ENCODE measurements around the gene HNRNPAB. TPM values are rescaled to one million over a fixed set of nuclear protein-coding genes. Genes with fewer than 3 reads are reported as not detected.

Gene HNRNPAB
- total RNA-seq = 100 to 1,000 TPM in 3 of 4 donors, 10 to 100 TPM in 1; 74.1 to 210 (median 140) TPM
- polyA plus RNA-seq = 100 to 1,000 TPM in 2 of 3 donors, 10 to 100 TPM in 1; 97.5 to 243 (median 181) TPM
- long read RNA-seq, donor 1, transcript HNRNPAB-202 (8 exons, 1,796 nt) = major isoform, 30 of 47 reads
- long read RNA-seq, donor 1, partial matches to known transcripts = 11 of 47 reads
- long read RNA-seq, donor 1, other reads (novel, unspliced or antisense) = 0 of 47 reads
- long read RNA-seq, donor 2, transcript HNRNPAB-202 (8 exons, 1,796 nt) = major isoform, 21 of 35 reads
- long read RNA-seq, donor 2, partial matches to known transcripts = 3 of 35 reads
- long read RNA-seq, donor 2, other reads (novel, unspliced or antisense) = 4 of 35 reads

DNA sequence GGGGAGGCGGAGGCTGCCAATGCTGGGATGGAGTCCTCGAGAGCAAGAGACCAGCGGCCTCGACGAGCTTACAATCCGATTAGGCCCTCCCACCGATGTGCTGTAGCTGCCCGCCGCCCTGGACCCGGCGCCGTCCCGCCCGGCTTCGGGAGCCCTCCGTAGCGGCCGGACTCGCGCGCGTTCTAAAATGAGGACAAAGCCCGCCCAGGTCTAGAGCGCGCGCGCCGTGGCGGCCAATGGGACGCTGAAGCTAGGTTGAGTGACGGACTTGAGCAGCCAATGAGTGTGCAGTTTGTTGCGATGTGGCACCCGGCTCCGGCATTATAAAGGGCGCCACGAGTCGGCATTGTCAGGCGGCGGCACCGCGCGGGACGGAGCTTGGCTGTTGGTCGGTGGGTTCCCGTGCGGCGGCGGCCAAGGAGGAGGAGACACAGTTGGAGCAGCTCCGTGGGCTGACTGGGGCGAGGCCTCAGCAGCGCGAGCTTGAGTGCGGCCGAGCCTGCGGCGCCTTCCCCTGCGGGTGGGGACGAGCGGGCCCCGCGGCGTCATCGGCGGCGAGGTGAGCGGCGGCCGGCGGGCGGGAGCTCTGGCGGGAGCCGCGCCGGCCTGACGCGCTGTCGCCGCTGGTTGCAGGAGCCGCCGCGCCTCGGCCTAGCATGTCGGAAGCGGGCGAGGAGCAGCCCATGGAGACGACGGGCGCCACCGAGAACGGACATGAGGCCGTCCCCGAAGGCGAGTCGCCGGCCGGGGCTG is at the start of gene HNRNPAB:
HNRNPAB (plus strand) TSS at position 352 of the 753 bp plus-strand sequence; CDS start at position 657, 305 bp downstream.
- intact Hi-C loops (cut with DNase I) = no loop called here
- 0 to 1% (median 0%) methylated on average over 79 to 96 of the region's 96 CpGs for WGBS, 3 donors
- H3K36me3 ChIP-seq (ENCODE audit: insufficient read depth in 1 of 2, low read depth in 1 of 2) = peaks cover 7 to 37% of the 10 kb centered on the region in 2 donors
- DNase-seq (peak; percentile 95 to 98), ATAC-seq (peak; percentile 86 to 90 (median 87))
- peaks cover 19% of the 10 kb centered on the region for H3K4me1 ChIP-seq
- TF ChIP-seq, protein P1, sequence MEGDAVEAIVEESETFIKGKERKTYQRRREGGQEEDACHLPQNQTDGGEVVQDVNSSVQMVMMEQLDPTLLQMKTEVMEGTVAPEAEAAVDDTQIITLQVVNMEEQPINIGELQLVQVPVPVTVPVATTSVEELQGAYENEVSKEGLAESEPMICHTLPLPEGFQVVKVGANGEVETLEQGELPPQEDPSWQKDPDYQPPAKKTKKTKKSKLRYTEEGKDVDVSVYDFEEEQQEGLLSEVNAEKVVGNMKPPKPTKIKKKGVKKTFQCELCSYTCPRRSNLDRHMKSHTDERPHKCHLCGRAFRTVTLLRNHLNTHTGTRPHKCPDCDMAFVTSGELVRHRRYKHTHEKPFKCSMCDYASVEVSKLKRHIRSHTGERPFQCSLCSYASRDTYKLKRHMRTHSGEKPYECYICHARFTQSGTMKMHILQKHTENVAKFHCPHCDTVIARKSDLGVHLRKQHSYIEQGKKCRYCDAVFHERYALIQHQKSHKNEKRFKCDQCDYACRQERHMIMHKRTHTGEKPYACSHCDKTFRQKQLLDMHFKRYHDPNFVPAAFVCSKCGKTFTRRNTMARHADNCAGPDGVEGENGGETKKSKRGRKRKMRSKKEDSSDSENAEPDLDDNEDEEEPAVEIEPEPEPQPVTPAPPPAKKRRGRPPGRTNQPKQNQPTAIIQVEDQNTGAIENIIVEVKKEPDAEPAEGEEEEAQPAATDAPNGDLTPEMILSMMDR (IDR thresholded peaks at IDR 0.05) = no peak
- H3K4me3 ChIP-seq = peak within 1 kb of the TSS; percentile 95
- no peaks in the 10 kb centered on the region for H3K27me3 ChIP-seq (ENCODE audit: insufficient read depth in 3 of 3, low read length in 2 of 3)
- H3K9me3 ChIP-seq = no peaks in the 10 kb centered on the region
- H3K27ac ChIP-seq = peak within 1 kb of the TSS; percentile 96

DNA sequence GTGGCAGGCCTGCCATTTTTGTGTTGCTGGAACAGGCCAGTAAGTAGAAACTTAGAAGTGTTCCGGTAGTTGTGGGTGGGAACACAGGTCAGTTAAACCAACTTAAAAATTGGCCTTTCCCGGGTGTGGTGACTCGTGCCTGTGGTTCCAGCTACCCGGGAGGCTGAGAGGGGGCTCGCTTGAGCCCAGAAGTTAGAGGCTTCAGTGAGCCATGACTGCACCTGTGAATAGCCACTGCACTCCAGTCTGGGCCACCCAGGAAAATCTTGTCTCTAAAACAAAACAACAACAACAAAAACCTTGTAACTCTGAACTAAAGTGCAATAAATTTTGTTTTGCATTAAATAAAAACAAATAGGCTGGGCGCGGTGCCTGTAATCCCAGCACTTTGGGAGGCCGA is 49.3 kb upstream of the HNRNPAB start:
- H3K27ac ChIP-seq = no peak overlapping the region
- 71 to 77% (median 74%) methylated on average over 8 of the region's 8 CpGs for WGBS, 3 donors
- no peak overlapping the region for H3K4me3 ChIP-seq
- H3K36me3 ChIP-seq (ENCODE audit: insufficient read depth in 1 of 2, low read depth in 1 of 2) = peaks cover 4 to 12% of the 10 kb centered on the region in 2 donors
- intact Hi-C loops (cut with DNase I) = no loop called here
- DNase-seq = no peak
- ATAC-seq = no peak
- TF ChIP-seq, protein P1 (IDR thresholded peaks at IDR 0.05) = no peak
- no peaks in the 10 kb centered on the region for H3K27me3 ChIP-seq (ENCODE audit: insufficient read depth in 3 of 3, low read length in 2 of 3)
- peaks cover 17% of the 10 kb centered on the region for H3K4me1 ChIP-seq
- no peaks in the 10 kb centered on the region for H3K9me3 ChIP-seq

DNA sequence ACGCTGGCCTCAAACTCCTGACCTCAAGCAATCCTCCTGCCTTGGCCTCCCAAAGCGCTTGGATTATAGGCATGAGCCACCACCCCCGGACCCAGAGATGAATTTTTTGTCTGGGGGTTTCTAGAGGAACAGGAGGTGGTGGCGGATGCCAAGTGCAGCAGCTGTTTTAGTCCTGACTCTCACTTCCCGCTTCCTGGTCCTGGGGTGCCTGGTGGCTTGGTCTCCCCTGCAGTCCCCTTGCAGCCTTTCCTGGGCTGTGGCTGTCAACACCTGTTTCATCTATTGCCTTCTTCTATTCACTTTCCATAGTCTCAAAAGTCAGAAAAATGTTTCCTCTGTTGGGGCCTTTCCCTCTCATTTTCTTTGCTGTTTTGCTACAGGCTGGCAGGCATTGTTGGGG is 44.2 kb upstream of the HNRNPAB start:
- TF ChIP-seq, protein P1 (IDR thresholded peaks at IDR 0.05) = no peak
- WGBS, 3 donors = 66 to 71% (median 68%) methylated on average over 5 of the region's 5 CpGs

DNA sequence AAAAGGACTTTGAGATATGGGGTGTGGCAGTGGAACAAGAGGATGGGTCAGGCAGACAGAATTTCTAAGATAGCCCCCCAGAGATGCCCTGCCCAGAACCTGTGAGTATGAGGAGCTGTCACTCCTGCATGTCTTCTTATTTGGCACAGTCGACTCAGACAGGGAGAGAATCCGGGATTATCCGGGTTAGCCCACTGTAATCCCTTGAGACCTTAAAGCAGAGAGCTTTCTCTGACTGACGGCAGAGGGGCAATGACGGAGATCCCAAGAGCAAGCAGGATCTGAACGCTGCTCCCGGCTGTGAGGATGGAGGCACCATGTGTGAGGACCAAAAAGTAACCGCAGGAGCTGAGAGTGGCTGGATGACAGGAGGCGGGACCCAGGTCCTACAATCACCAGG is 41.9 kb upstream of the HNRNPAB start:
- H3K4me3 ChIP-seq = no peak overlapping the region
- 60 to 72% (median 69%) methylated on average over 9 of the region's 9 CpGs for WGBS, 3 donors
- peaks cover 0 to 12% (median 6%) of the 10 kb centered on the region in 3 donors for H3K27me3 ChIP-seq (ENCODE audit: insufficient read depth in 3 of 3, low read length in 2 of 3)
- intact Hi-C loops (cut with DNase I) = loop anchor here in 1 of 2 donors (2.0 kb wide), 1 partner anchor 48 kb away; no protein-coding TSS in a partner anchor
- H3K36me3 ChIP-seq (ENCODE audit: insufficient read depth in 1 of 2, low read depth in 1 of 2) = no peaks in the 10 kb centered on the region
- no peak overlapping the region for H3K27ac ChIP-seq
- H3K4me1 ChIP-seq = peaks cover 4% of the 10 kb centered on the region
- ATAC-seq (no peak), DNase-seq (no peak)
- TF ChIP-seq, protein P1 (IDR thresholded peaks at IDR 0.05) = no peak
- no peaks in the 10 kb centered on the region for H3K9me3 ChIP-seq

More for the DNA sequence above, 44.2 kb upstream of the HNRNPAB start:
- H3K27ac ChIP-seq = no peak overlapping the region
- H3K4me3 ChIP-seq = no peak overlapping the region
- peaks cover 4% of the 10 kb centered on the region for H3K4me1 ChIP-seq
- H3K36me3 ChIP-seq (ENCODE audit: insufficient read depth in 1 of 2, low read depth in 1 of 2) = no peaks in the 10 kb centered on the region
- H3K9me3 ChIP-seq = no peaks in the 10 kb centered on the region
- DNase-seq (no peak), ATAC-seq (no peak)
- intact Hi-C loops (cut with DNase I) = no loop called here
- peaks cover 0 to 3% (median 0%) of the 10 kb centered on the region in 3 donors for H3K27me3 ChIP-seq (ENCODE audit: insufficient read depth in 3 of 3, low read length in 2 of 3)
